WTC11 (cell line): ENCODE results near the gene TBL1X. TPM values are rescaled to one million over a fixed set of nuclear protein-coding genes. Genes with fewer than 3 reads are reported as not detected.

Experiments
- ATAC-seq: fragments of 200-7000 bp; cut with Tn5 transposase; 2 replicates; pipeline ENCODE4 v1.10.0; 2021; ENCODE audit warnings: mild to moderate bottlenecking, moderate library complexity
- CTCF ChIA-PET: fragments of 300-600 bp; sonication (Branson Sonifier 250); formaldehyde crosslinking; loops from one replicate; lab custom pipeline; 2021; ENCODE audit warnings: antibody characterized with exemption; lab: Charles Lee
- POLR2A ChIA-PET: fragments of 350-600 bp; sonication (Branson Sonifier 250); formaldehyde crosslinking; loops from one replicate; lab custom pipeline; 2021; ENCODE audit warnings: antibody characterized with exemption; lab: Charles Lee
- DNase-seq: peaks from one replicate; pipeline ENCODE4 v3.0.0; 2021; ENCODE audit warnings: low spot score
- H3K27ac Mint-ChIP-seq: 2 replicates; pipeline ENCODE4 v1.8.0; 2021; ENCODE audit warnings: mixed read lengths
- H3K27me3 Mint-ChIP-seq: 2 replicates; pipeline ENCODE4 v1.8.0; 2021; ENCODE audit warnings: low read depth, mild to moderate bottlenecking, moderate library complexity, mixed read lengths
- H3K36me3 Mint-ChIP-seq: 2 replicates; pipeline ENCODE4 v1.8.0; 2021; ENCODE audit warnings: mixed read lengths
- H3K4me1 Mint-ChIP-seq: 2 replicates; pipeline ENCODE4 v1.8.0; 2022; ENCODE audit warnings: mixed read lengths
- H3K4me3 Mint-ChIP-seq: 2 replicates; pipeline ENCODE4 v1.8.0; 2021; ENCODE audit warnings: mild to moderate bottlenecking, moderate library complexity, mixed read lengths
- H3K9me3 Mint-ChIP-seq: 2 replicates; pipeline ENCODE4 v1.8.0; 2021; ENCODE audit warnings: mixed read lengths
- FOXK1 ChIP-seq: sonication (generic); formaldehyde crosslinking; IDR thresholded peaks from 2 replicates; pipeline ENCODE4 v1.8.0; 2022; ENCODE audit warnings: mild to moderate bottlenecking, moderate library complexity, missing genetic modification reagents
- JAZF1 ChIP-seq: fragments of 250-450 bp; sonication (Bioruptor Pico); IDR thresholded peaks from 2 replicates; pipeline ENCODE4 v1.9.0; 2021; ENCODE audit warnings: moderate library complexity, mild to moderate bottlenecking, inconsistent platforms
- NR3C1 ChIP-seq: sonication (generic); formaldehyde crosslinking; conservative IDR thresholded peaks from 2 replicates; pipeline ENCODE4 v1.8.1; 2023; ENCODE audit warnings: low read depth, mild to moderate bottlenecking, missing genetic modification reagents
- OVOL2 ChIP-seq: fragments of 250-450 bp; sonication (Bioruptor Pico); IDR thresholded peaks from 2 replicates; pipeline ENCODE4 v1.9.0; 2021; ENCODE audit warnings: mild to moderate bottlenecking, borderline replicate concordance
- SMAD4 ChIP-seq: sonication (generic); formaldehyde crosslinking; IDR thresholded peaks from 2 replicates; pipeline ENCODE4 v1.8.0; 2022; ENCODE audit warnings: mild to moderate bottlenecking, missing genetic modification reagents
- SOX15 ChIP-seq: fragments of 250-450 bp; sonication (Bioruptor Pico); IDR thresholded peaks from 2 replicates; pipeline ENCODE4 v1.9.0; 2021; ENCODE audit warnings: mild to moderate bottlenecking
- TEAD4 ChIP-seq: sonication (generic); formaldehyde crosslinking; IDR thresholded peaks from 2 replicates; pipeline ENCODE4 v1.8.0; 2022; ENCODE audit warnings: mild to moderate bottlenecking, missing genetic modification reagents
- ZNF138 ChIP-seq: sonication (generic); formaldehyde crosslinking; conservative IDR thresholded peaks from 2 replicates; pipeline ENCODE4 v1.8.1; 2022; ENCODE audit warnings: mild to moderate bottlenecking, moderate library complexity, missing genetic modification reagents
- total RNA-seq: library from RNA; stranded (reverse); gene quantifications from 3 replicates; pipeline ENCODE4 v1.2.3, GENCODE V29; 2021
- TF ChIP-seq, protein P1 (sequence below): sonication (generic); formaldehyde crosslinking; IDR thresholded peaks from 2 replicates; pipeline ENCODE4 v1.8.1; 2022; ENCODE audit warnings: low read depth, mild to moderate bottlenecking, moderate library complexity, missing genetic modification reagents, borderline replicate concordance
- TF ChIP-seq, protein P2 (sequence below): sonication (generic); formaldehyde crosslinking; IDR thresholded peaks from 2 replicates; pipeline ENCODE4 v1.8.0; 2023; ENCODE audit warnings: missing genetic modification reagents
- TF ChIP-seq, protein P3 (sequence below): sonication (generic); formaldehyde crosslinking; IDR thresholded peaks from 2 replicates; pipeline ENCODE4 v1.8.0; 2022; ENCODE audit warnings: mild to moderate bottlenecking, missing genetic modification reagents
- TF ChIP-seq, protein P4 (sequence below): sonication (generic); formaldehyde crosslinking; IDR thresholded peaks from 2 replicates; pipeline ENCODE4 v1.8.1; 2023; ENCODE audit warnings: mild to moderate bottlenecking, moderate library complexity, missing genetic modification reagents
- TF ChIP-seq, protein P5 (sequence below): sonication (generic); formaldehyde crosslinking; IDR thresholded peaks from 2 replicates; pipeline ENCODE4 v1.8.1; 2023; ENCODE audit warnings: mild to moderate bottlenecking, missing genetic modification reagents
- TF ChIP-seq, protein P6 (sequence below): fragments of 250-450 bp; sonication (Bioruptor Pico); IDR thresholded peaks from 2 replicates; pipeline ENCODE4 v1.9.0; 2021; ENCODE audit warnings: moderate library complexity, mild to moderate bottlenecking, inconsistent platforms, borderline replicate concordance
- TF ChIP-seq, protein P7 (sequence below): sonication (generic); formaldehyde crosslinking; IDR thresholded peaks from 2 replicates; pipeline ENCODE4 v1.8.0; 2022; ENCODE audit warnings: missing genetic modification reagents
- TF ChIP-seq, protein P8 (sequence below): fragments of 250-450 bp; sonication (Bioruptor Pico); IDR thresholded peaks from 2 replicates; pipeline ENCODE4 v2.1.2; 2022; ENCODE audit warnings: mild to moderate bottlenecking, moderate library complexity

Gene TBL1X
- total RNA-seq, 1 experiment from 2014 or later = 27.7 TPM

DNA sequence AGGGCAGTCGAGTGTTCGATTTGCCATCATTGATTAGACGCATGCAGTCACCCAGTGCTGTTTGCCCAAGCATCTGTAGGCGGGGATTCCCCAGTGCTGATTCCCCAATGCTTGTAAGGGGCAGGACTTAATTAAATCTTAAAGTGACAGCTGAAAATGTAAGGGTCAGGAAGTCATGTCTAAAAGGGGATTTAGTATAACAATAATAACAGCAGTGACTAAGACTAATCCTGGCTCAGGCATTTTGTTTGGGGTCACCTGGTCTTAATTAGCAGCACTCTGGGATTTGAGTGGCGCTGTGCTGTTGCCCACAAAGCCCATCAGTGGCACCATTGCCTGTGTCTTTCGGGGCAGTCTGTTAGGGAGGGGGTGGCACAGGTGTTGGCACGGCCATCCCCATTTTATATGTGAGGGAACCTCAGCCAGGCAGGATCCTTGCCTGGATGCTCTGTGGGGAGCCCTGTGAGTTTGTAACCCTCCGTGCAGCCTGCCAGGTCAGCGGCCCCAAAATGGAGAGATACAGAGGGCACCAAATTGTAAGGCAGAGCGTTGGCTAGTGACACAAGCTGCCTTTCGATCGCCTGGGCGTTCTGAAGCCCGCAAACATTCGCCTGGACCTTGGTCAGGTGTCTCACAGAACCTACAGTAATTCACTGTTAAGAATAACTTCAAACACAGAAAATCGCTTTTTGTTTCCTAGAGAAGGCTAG lies 146.7 kb downstream of the TBL1X start:
- ChIA-PET CTCF (no interaction called here), POLR2A (no interaction called here)
- no peak overlapping the region for H3K4me3 Mint-ChIP-seq
- H3K4me1 Mint-ChIP-seq = peaks cover 35% of the 10 kb centered on the region
- DNase-seq (no peak), ATAC-seq (no peak)
- H3K27me3 Mint-ChIP-seq = no peaks in the 10 kb centered on the region
- H3K9me3 Mint-ChIP-seq = no peaks in the 10 kb centered on the region
- TF ChIP-seq, protein P1, sequence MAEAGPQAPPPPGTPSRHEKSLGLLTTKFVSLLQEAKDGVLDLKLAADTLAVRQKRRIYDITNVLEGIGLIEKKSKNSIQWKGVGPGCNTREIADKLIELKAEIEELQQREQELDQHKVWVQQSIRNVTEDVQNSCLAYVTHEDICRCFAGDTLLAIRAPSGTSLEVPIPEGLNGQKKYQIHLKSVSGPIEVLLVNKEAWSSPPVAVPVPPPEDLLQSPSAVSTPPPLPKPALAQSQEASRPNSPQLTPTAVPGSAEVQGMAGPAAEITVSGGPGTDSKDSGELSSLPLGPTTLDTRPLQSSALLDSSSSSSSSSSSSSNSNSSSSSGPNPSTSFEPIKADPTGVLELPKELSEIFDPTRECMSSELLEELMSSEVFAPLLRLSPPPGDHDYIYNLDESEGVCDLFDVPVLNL (CRISPR knock-in tag) = no peak
- TF ChIP-seq, all 79 proteins: peak for 0
- Mint-ChIP-seq H3K36me3 (no peaks in the 10 kb centered on the region), H3K27ac (no peak overlapping the region)

DNA sequence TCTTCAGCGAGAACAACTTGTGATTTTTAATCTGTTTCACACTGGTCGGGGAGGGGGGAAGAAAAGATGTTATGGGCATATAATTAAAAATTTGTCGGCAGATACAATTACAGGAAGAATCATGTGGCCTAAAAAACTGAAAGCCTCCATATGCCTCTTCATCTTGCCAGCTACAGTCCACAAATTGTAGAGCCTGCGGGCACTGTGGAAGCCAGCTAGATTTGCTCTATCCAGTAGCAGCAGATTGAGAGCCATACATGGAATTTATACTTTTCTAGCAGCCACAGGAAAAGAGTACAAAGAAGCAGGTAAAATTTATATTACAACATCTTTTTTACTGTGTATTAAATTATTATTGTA lies 147.3 kb downstream of the TBL1X start:
- no peak overlapping the region for H3K27ac Mint-ChIP-seq
- POLR2A ChIA-PET = no interaction called here
- peaks cover 35% of the 10 kb centered on the region for H3K4me1 Mint-ChIP-seq
- ATAC-seq (no peak), DNase-seq (no peak)
- no peaks in the 10 kb centered on the region for H3K9me3 Mint-ChIP-seq
- H3K36me3 Mint-ChIP-seq = no peaks in the 10 kb centered on the region
- no peak overlapping the region for H3K4me3 Mint-ChIP-seq
- H3K27me3 Mint-ChIP-seq = no peaks in the 10 kb centered on the region
- TF ChIP-seq, protein P2, sequence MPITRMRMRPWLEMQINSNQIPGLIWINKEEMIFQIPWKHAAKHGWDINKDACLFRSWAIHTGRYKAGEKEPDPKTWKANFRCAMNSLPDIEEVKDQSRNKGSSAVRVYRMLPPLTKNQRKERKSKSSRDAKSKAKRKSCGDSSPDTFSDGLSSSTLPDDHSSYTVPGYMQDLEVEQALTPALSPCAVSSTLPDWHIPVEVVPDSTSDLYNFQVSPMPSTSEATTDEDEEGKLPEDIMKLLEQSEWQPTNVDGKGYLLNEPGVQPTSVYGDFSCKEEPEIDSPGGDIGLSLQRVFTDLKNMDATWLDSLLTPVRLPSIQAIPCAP (CRISPR knock-in tag) = no peak
- TF ChIP-seq, protein P3, sequence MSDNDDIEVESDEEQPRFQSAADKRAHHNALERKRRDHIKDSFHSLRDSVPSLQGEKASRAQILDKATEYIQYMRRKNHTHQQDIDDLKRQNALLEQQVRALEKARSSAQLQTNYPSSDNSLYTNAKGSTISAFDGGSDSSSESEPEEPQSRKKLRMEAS = no peak
- TF ChIP-seq NR3C1 (CRISPR knock-in tag) (no peak), TEAD4 (CRISPR knock-in tag) (no peak), FOXK1 (CRISPR knock-in tag) (no peak), ZNF138 (no peak), SMAD4 (CRISPR knock-in tag) (no peak), SOX15 (CRISPR knock-in tag) (no peak), OVOL2 (CRISPR knock-in tag) (no peak), JAZF1 (CRISPR knock-in tag) (no peak)
- TF ChIP-seq, protein P4, sequence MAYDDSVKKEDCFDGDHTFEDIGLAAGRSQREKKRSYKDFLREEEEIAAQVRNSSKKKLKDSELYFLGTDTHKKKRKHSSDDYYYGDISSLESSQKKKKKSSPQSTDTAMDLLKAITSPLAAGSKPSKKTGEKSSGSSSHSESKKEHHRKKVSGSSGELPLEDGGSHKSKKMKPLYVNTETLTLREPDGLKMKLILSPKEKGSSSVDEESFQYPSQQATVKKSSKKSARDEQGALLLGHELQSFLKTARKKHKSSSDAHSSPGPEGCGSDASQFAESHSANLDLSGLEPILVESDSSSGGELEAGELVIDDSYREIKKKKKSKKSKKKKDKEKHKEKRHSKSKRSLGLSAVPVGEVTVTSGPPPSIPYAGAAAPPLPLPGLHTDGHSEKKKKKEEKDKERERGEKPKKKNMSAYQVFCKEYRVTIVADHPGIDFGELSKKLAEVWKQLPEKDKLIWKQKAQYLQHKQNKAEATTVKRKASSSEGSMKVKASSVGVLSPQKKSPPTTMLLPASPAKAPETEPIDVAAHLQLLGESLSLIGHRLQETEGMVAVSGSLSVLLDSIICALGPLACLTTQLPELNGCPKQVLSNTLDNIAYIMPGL (CRISPR knock-in tag) = no peak
- TF ChIP-seq, protein P5, sequence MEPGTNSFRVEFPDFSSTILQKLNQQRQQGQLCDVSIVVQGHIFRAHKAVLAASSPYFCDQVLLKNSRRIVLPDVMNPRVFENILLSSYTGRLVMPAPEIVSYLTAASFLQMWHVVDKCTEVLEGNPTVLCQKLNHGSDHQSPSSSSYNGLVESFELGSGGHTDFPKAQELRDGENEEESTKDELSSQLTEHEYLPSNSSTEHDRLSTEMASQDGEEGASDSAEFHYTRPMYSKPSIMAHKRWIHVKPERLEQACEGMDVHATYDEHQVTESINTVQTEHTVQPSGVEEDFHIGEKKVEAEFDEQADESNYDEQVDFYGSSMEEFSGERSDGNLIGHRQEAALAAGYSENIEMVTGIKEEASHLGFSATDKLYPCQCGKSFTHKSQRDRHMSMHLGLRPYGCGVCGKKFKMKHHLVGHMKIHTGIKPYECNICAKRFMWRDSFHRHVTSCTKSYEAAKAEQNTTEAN (CRISPR knock-in tag) = no peak
- TF ChIP-seq, protein P6, sequence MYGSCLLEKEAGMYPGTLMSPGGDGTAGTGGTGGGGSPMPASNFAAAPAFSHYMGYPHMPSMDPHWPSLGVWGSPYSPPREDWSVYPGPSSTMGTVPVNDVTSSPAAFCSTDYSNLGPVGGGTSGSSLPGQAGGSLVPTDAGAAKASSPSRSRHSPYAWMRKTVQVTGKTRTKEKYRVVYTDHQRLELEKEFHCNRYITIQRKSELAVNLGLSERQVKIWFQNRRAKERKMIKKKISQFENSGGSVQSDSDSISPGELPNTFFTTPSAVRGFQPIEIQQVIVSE (CRISPR knock-in tag) = no peak
- TF ChIP-seq, protein P7, sequence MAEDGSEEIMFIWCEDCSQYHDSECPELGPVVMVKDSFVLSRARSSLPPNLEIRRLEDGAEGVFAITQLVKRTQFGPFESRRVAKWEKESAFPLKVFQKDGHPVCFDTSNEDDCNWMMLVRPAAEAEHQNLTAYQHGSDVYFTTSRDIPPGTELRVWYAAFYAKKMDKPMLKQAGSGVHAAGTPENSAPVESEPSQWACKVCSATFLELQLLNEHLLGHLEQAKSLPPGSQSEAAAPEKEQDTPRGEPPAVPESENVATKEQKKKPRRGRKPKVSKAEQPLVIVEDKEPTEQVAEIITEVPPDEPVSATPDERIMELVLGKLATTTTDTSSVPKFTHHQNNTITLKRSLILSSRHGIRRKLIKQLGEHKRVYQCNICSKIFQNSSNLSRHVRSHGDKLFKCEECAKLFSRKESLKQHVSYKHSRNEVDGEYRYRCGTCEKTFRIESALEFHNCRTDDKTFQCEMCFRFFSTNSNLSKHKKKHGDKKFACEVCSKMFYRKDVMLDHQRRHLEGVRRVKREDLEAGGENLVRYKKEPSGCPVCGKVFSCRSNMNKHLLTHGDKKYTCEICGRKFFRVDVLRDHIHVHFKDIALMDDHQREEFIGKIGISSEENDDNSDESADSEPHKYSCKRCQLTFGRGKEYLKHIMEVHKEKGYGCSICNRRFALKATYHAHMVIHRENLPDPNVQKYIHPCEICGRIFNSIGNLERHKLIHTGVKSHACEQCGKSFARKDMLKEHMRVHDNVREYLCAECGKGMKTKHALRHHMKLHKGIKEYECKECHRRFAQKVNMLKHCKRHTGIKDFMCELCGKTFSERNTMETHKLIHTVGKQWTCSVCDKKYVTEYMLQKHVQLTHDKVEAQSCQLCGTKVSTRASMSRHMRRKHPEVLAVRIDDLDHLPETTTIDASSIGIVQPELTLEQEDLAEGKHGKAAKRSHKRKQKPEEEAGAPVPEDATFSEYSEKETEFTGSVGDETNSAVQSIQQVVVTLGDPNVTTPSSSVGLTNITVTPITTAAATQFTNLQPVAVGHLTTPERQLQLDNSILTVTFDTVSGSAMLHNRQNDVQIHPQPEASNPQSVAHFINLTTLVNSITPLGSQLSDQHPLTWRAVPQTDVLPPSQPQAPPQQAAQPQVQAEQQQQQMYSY = no peak
- TF ChIP-seq, protein P8, sequence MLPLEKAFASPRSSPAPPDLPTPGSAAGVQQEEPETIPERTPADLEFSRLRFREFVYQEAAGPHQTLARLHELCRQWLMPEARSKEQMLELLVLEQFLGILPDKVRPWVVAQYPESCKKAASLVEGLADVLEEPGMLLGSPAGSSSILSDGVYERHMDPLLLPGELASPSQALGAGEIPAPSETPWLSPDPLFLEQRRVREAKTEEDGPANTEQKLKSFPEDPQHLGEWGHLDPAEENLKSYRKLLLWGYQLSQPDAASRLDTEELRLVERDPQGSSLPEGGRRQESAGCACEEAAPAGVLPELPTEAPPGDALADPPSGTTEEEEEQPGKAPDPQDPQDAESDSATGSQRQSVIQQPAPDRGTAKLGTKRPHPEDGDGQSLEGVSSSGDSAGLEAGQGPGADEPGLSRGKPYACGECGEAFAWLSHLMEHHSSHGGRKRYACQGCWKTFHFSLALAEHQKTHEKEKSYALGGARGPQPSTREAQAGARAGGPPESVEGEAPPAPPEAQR = no peak
- CTCF ChIA-PET = no interaction called here
